PFSK-1 (cell line): ENCODE data around the gene HOMER2.

ENCODE experiments used
- FOXP2 ChIP-seq: optimal IDR thresholded peaks from 2 replicates; pipeline ENCODE3; 2011; ENCODE audit warnings: borderline replicate concordance, control low read depth, inconsistent platforms; ENCODE audit not compliant: insufficient read depth; ENCODE audit errors: extremely low read length, extremely low read depth
- POLR2AphosphoS5 ChIP-seq: IDR thresholded peaks from 2 replicates; pipeline ENCODE4 v1.6.1; 2012; ENCODE audit warnings: low read depth, mild to moderate bottlenecking, control low read depth, low read length, moderate library complexity
- REST ChIP-seq, 2 experiments: IDR thresholded peaks; 2 replicates each; pipeline versions ENCODE4 v1.6.1 to v1.8.0; 2011 to 2012; ENCODE audit warnings: low read depth in 2 of 2, low read length in 2 of 2, control low read depth in 1 of 2, inconsistent platforms in 1 of 2, mild to moderate bottlenecking in 1 of 2, moderate library complexity in 1 of 2; ENCODE audit not compliant: insufficient read depth in 1 of 2
- SIN3A ChIP-seq: IDR thresholded peaks from 2 replicates; pipeline ENCODE4 v1.6.1; 2012; ENCODE audit warnings: mild to moderate bottlenecking, low read length, moderate library complexity, borderline replicate concordance; ENCODE audit not compliant: insufficient read depth
- TAF1 ChIP-seq: IDR thresholded peaks from 2 replicates; pipeline ENCODE4 v1.6.1; 2012; ENCODE audit warnings: low read length, control low read depth, borderline replicate concordance; ENCODE audit not compliant: insufficient read depth

The HOMER2 gene

GRCh38 chr15:82852941-82853561, 99.5 kb downstream of the HOMER2 start:
- TF ChIP-seq FOXP2, result no peak
- TF ChIP-seq SIN3A, result no peak
- TF ChIP-seq POLR2AphosphoS5, result no peak
- TF ChIP-seq TAF1, result no peak
- no peak for TF ChIP-seq REST (IDR thresholded peaks at IDR 0.05; ENCODE audit: insufficient read depth in 1 of 2, low read depth in 2 of 2, low read length in 2 of 2)

- TF ChIP-seq REST (IDR thresholded peaks at IDR 0.05; ENCODE audit: insufficient read depth in 1 of 2, low read depth in 2 of 2, low read length in 2 of 2) (no peak), TAF1 (no peak), FOXP2 (no peak)
Observed at GRCh38 chr15:82851981-82852511, 100.5 kb downstream of the HOMER2 start.

GRCh38 chr15:82851306-82851850, 101.1 kb downstream of the HOMER2 start:
- TF ChIP-seq TAF1 (no peak), REST (IDR thresholded peaks at IDR 0.05; ENCODE audit: insufficient read depth in 1 of 2, low read depth in 2 of 2, low read length in 2 of 2) (no peak)

GRCh38 chr15:82850731-82851130, 101.8 kb downstream of the HOMER2 start:
- TF ChIP-seq REST (IDR thresholded peaks at IDR 0.05; ENCODE audit: insufficient read depth in 1 of 2, low read depth in 2 of 2, low read length in 2 of 2), result no peak
- no peak for TF ChIP-seq TAF1
- no peak for TF ChIP-seq SIN3A
- no peak for TF ChIP-seq FOXP2
- no peak for TF ChIP-seq POLR2AphosphoS5
